Nephron (organoid): ENCODE data around the gene CREB3L2.
"Not testable (repeated sequence)": the region's sequence is repeated elsewhere in the genome, so short reads cannot be mapped to it uniquely, and the experiment has no call there.

Experiments
- H3K27ac Mint-ChIP-seq, 3 experiments: 2 replicates each; pipeline ENCODE4 v1.8.0; 2020; ENCODE audit warnings: mixed read lengths in 3 of 3, mild to moderate bottlenecking in 2 of 3, moderate library complexity in 1 of 3
- H3K27me3 Mint-ChIP-seq: 2 replicates; pipeline ENCODE4 v1.8.0; 2021; ENCODE audit warnings: low read depth, mild to moderate bottlenecking, moderate library complexity, mixed read lengths
- H3K36me3 Mint-ChIP-seq: 2 replicates; pipeline ENCODE4 v1.8.0; 2020; ENCODE audit warnings: low read depth, mixed read lengths
- H3K4me1 Mint-ChIP-seq: 2 replicates; pipeline ENCODE4 v1.8.0; 2020; ENCODE audit warnings: mixed read lengths
- H3K4me3 Mint-ChIP-seq, 3 experiments: 2 replicates each; pipeline ENCODE4 v1.8.0; 2020; ENCODE audit warnings: mild to moderate bottlenecking in 3 of 3, mixed read lengths in 3 of 3, moderate library complexity in 2 of 3
- H3K9me3 Mint-ChIP-seq: 2 replicates; pipeline ENCODE4 v1.8.0; 2020; ENCODE audit warnings: mixed read lengths
- CTCF ChIP-seq, 3 experiments: fragments of 200-600 bp; sonication (generic); IDR thresholded peaks; one replicate each; pipeline ENCODE4 v1.5.0; 2021; ENCODE audit warnings: antibody characterized with exemption in 3 of 3; ENCODE audit not compliant: unreplicated experiment in 3 of 3

The CREB3L2 gene

GRCh38 chr7:138021889-138022288, 20.0 kb upstream of the CREB3L2 start:
- no peaks in the 10 kb centered on the region for H3K36me3 Mint-ChIP-seq
- no peaks in the 10 kb centered on the region for H3K27me3 Mint-ChIP-seq
- no peak overlapping the region for H3K4me3 Mint-ChIP-seq
- no peak overlapping the region for H3K27ac Mint-ChIP-seq
- H3K4me1 Mint-ChIP-seq = no peaks in the 10 kb centered on the region
- no peak for TF ChIP-seq CTCF (IDR thresholded peaks at IDR 0.05; ENCODE audit: unreplicated experiment in 3 of 3)
- H3K9me3 Mint-ChIP-seq = peaks cover 15% of the 10 kb centered on the region

- H3K9me3 Mint-ChIP-seq = peaks cover 4% of the 10 kb centered on the region
- peaks cover 3% of the 10 kb centered on the region for H3K27me3 Mint-ChIP-seq
- no peak overlapping the region for H3K27ac Mint-ChIP-seq
- H3K4me3 Mint-ChIP-seq = no peak overlapping the region
- H3K36me3 Mint-ChIP-seq = no peaks in the 10 kb centered on the region
- TF ChIP-seq CTCF (IDR thresholded peaks at IDR 0.05; ENCODE audit: unreplicated experiment in 3 of 3) = no peak
- no peaks in the 10 kb centered on the region for H3K4me1 Mint-ChIP-seq
Measured at GRCh38 chr7:138017992-138018391, 16.1 kb upstream of the CREB3L2 start.

GRCh38 chr7:138015096-138015495, 13.2 kb upstream of the CREB3L2 start:
- Mint-ChIP-seq H3K4me3 (no peak overlapping the region), H3K36me3 (no peaks in the 10 kb centered on the region), H3K9me3 (no peaks in the 10 kb centered on the region), H3K27ac (no peak overlapping the region), H3K27me3 (peaks cover 3% of the 10 kb centered on the region), H3K4me1 (no peaks in the 10 kb centered on the region)
- TF ChIP-seq CTCF (IDR thresholded peaks at IDR 0.05; ENCODE audit: unreplicated experiment in 3 of 3) = no peak

GRCh38 chr7:138014686-138015085, 12.8 kb upstream of the CREB3L2 start:
- H3K27ac Mint-ChIP-seq = no peak overlapping the region
- peaks cover 3% of the 10 kb centered on the region for H3K27me3 Mint-ChIP-seq
- H3K4me1 Mint-ChIP-seq = no peaks in the 10 kb centered on the region
- no peaks in the 10 kb centered on the region for H3K36me3 Mint-ChIP-seq
- no peak for TF ChIP-seq CTCF (IDR thresholded peaks at IDR 0.05; ENCODE audit: unreplicated experiment in 3 of 3)
- H3K4me3 Mint-ChIP-seq = no peak overlapping the region
- H3K9me3 Mint-ChIP-seq = no peaks in the 10 kb centered on the region

GRCh38 chr7:138014201-138014600, 12.3 kb upstream of the CREB3L2 start:
- H3K36me3 Mint-ChIP-seq, H3K9me3 Mint-ChIP-seq, H3K4me1 Mint-ChIP-seq, H3K27me3 Mint-ChIP-seq, H3K4me3 Mint-ChIP-seq: not testable (repeated sequence)
- peak overlapping the region in 1 of 3 experiments; percentile 37 for H3K27ac Mint-ChIP-seq

GRCh38 chr7:138009350-138009653, 7.4 kb upstream of the CREB3L2 start:
- no peak for TF ChIP-seq CTCF (IDR thresholded peaks at IDR 0.05; ENCODE audit: unreplicated experiment in 3 of 3)
- Mint-ChIP-seq H3K4me1 (no peaks in the 10 kb centered on the region), H3K36me3 (no peaks in the 10 kb centered on the region), H3K27ac (no peak overlapping the region), H3K4me3 (no peak overlapping the region), H3K9me3 (no peaks in the 10 kb centered on the region), H3K27me3 (peaks cover 3% of the 10 kb centered on the region)
